GM23338 (cell line): ENCODE data around the gene FAXDC2. TPM values are rescaled to one million over a fixed set of nuclear protein-coding genes. Genes with fewer than 3 reads are reported as not detected.

Experiments used
- ATAC-seq: fragments of 200-7000 bp; cut with Tn5 transposase; 3 replicates; pipeline ENCODE4 v1.9.1; 2020
- DNase-seq: peaks from one replicate; pipeline ENCODE4 v3.0.0-alpha.2; 2015; ENCODE audit warnings: low spot score
- H2AFZ ChIP-seq: fragments of 200-600 bp; sonication (generic); 2 replicates; pipeline ENCODE4 v1.8.0; 2016; ENCODE audit warnings: antibody characterized with exemption, mild to moderate bottlenecking, moderate library complexity
- H3F3A ChIP-seq: fragments of 200-600 bp; sonication (generic); replicated peaks from 2 replicates; pipeline ENCODE4 v1.8.0; 2017; ENCODE audit warnings: antibody characterized with exemption, mixed run types, low read depth
- H3K27ac ChIP-seq: fragments of 200-600 bp; sonication (generic); 2 replicates; pipeline ENCODE4 v1.6.1; 2016; ENCODE audit warnings: low read depth
- H3K27me3 ChIP-seq: fragments of 200-600 bp; sonication (generic); 2 replicates; pipeline ENCODE4 v1.8.0; 2016; ENCODE audit warnings: mild to moderate bottlenecking, mixed run types, moderate library complexity; ENCODE audit not compliant: insufficient read depth
- H3K36me3 ChIP-seq: fragments of 200-600 bp; sonication (generic); 2 replicates; pipeline ENCODE4 v1.8.0; 2016; ENCODE audit warnings: mild to moderate bottlenecking; ENCODE audit not compliant: insufficient read depth
- H3K4me1 ChIP-seq: fragments of 200-600 bp; sonication (generic); 2 replicates; pipeline ENCODE4 v1.8.0; 2016; ENCODE audit warnings: mild to moderate bottlenecking, moderate library complexity; ENCODE audit not compliant: insufficient read depth
- H3K4me2 ChIP-seq: fragments of 200-600 bp; sonication (generic); 2 replicates; pipeline ENCODE4 v1.7.1; 2017; ENCODE audit warnings: mixed run types
- H3K4me3 ChIP-seq: fragments of 200-600 bp; sonication (generic); 2 replicates; pipeline ENCODE4 v1.6.1; 2016; ENCODE audit warnings: mixed run types
- H3K79me2 ChIP-seq: fragments of 200-600 bp; sonication (generic); replicated peaks from 2 replicates; pipeline ENCODE4 v1.8.0; 2017; ENCODE audit warnings: mild to moderate bottlenecking; ENCODE audit not compliant: insufficient read depth
- H3K9me2 ChIP-seq: fragments of 200-600 bp; sonication (generic); 2 replicates; pipeline ENCODE4 v1.8.0; 2017; ENCODE audit not compliant: insufficient read depth
- H4K20me1 ChIP-seq: fragments of 200-600 bp; sonication (generic); replicated peaks from 2 replicates; pipeline ENCODE4 v1.8.0; 2017; ENCODE audit warnings: mild to moderate bottlenecking; ENCODE audit not compliant: insufficient read depth
- H3K27ac Mint-ChIP-seq: 2 replicates; pipeline ENCODE4 v1.8.0; 2020; ENCODE audit warnings: inconsistent platforms, mild to moderate bottlenecking, moderate library complexity, mixed read lengths
- H3K27me3 Mint-ChIP-seq: 3 replicates; pipeline ENCODE4 v1.8.0; 2022; ENCODE audit warnings: low read depth, mild to moderate bottlenecking, moderate library complexity, mixed read lengths, inconsistent platforms; ENCODE audit not compliant: insufficient read depth, poor library complexity
- H3K36me3 Mint-ChIP-seq: 3 replicates; pipeline ENCODE4 v1.8.0; 2021; ENCODE audit warnings: low read depth, mild to moderate bottlenecking, inconsistent platforms, moderate library complexity, mixed read lengths
- H3K4me1 Mint-ChIP-seq: 3 replicates; pipeline ENCODE4 v1.8.0; 2020; ENCODE audit warnings: mild to moderate bottlenecking, inconsistent platforms, mixed read lengths
- H3K4me3 Mint-ChIP-seq: 3 replicates; pipeline ENCODE4 v1.8.0; 2021; ENCODE audit warnings: moderate library complexity, mild to moderate bottlenecking, inconsistent platforms, mixed read lengths
- H3K9me3 Mint-ChIP-seq: 3 replicates; pipeline ENCODE4 v1.8.0; 2020; ENCODE audit warnings: moderate library complexity, mild to moderate bottlenecking, inconsistent platforms, mixed read lengths
- CREB1 ChIP-seq: fragments of 250-450 bp; sonication (Bioruptor Pico); IDR thresholded peaks from 2 replicates; pipeline ENCODE4 v1.5.0; 2020; ENCODE audit warnings: low read depth, mild to moderate bottlenecking, moderate library complexity
- EZH2 ChIP-seq: fragments of 200-600 bp; sonication (generic); IDR thresholded peaks from one replicate; pipeline ENCODE4 v1.8.0; 2017; ENCODE audit warnings: antibody characterized with exemption, mild to moderate bottlenecking, low read depth; ENCODE audit not compliant: unreplicated experiment
- EZH2phosphoT487 ChIP-seq: fragments of 200-600 bp; sonication (generic); IDR thresholded peaks from one replicate; pipeline ENCODE4 v1.8.1; 2018; ENCODE audit warnings: antibody characterized with exemption; ENCODE audit not compliant: unreplicated experiment
- JUNB ChIP-seq: IDR thresholded peaks from one replicate; pipeline ENCODE4 v1.6.1; 2016; ENCODE audit warnings: antibody characterized with exemption; ENCODE audit not compliant: unreplicated experiment
- NANOG ChIP-seq: IDR thresholded peaks from 2 replicates; pipeline ENCODE4 v1.6.1; 2016; ENCODE audit warnings: antibody characterized with exemption, borderline replicate concordance
- POLR2AphosphoS5 ChIP-seq: IDR thresholded peaks from 2 replicates; pipeline ENCODE4 v1.6.1; 2016; ENCODE audit warnings: antibody characterized with exemption, low read depth
- STAT1 ChIP-seq: IDR thresholded peaks from one replicate; pipeline ENCODE4 v1.6.1; 2016; ENCODE audit warnings: antibody characterized with exemption; ENCODE audit not compliant: unreplicated experiment
- ZNF114 ChIP-seq: fragments of 250-450 bp; sonication (Bioruptor Pico); IDR thresholded peaks from 2 replicates; pipeline ENCODE4 v1.5.0; 2020; ENCODE audit warnings: mild to moderate bottlenecking, moderate library complexity
- ZNF331 ChIP-seq: fragments of 250-450 bp; sonication (Bioruptor Pico); IDR thresholded peaks from 2 replicates; pipeline ENCODE4 v1.5.0; 2020; ENCODE audit warnings: low read depth, mild to moderate bottlenecking, moderate library complexity
- polyA plus RNA-seq: library from polyadenylated mRNA; unstranded; fragments of >200 nt; fragmentation: Nextera tagmentation; extraction: Ambion mirVana; gene quantifications from 2 replicates; pipeline ENCODE4 v1.2.1, GENCODE V29; 2016
- total RNA-seq: library from RNA; depleted of rRNA; stranded (reverse); fragments of >200 nt; shearing (Covaris generic); gene quantifications from 2 replicates; pipeline ENCODE4 v1.2.3, GENCODE V29; 2014
- TF ChIP-seq, protein P1 (sequence below), 2 experiments: fragments of 200-600 bp in 1 of 2; sonication (generic) in 1 of 2; conservative IDR thresholded peaks; 2 replicates each; pipeline versions ENCODE4 v1.5.1 to v1.6.1; 2016 to 2017; ENCODE audit warnings: antibody characterized with exemption in 2 of 2, low read depth in 2 of 2, mild to moderate bottlenecking in 2 of 2, moderate library complexity in 1 of 2
- TF ChIP-seq, protein P2 (sequence below): IDR thresholded peaks from 2 replicates; pipeline ENCODE4 v1.6.1; 2016; ENCODE audit warnings: antibody characterized with exemption
- TF ChIP-seq, protein P3 (sequence below): IDR thresholded peaks from one replicate; pipeline ENCODE4 v1.6.1; 2018; ENCODE audit warnings: antibody characterized with exemption; ENCODE audit not compliant: unreplicated experiment
- TF ChIP-seq, protein P4 (sequence below): fragments of 250-450 bp; sonication (Bioruptor Pico); IDR thresholded peaks from 2 replicates; pipeline ENCODE4 v1.5.0; 2020; ENCODE audit warnings: mild to moderate bottlenecking, moderate library complexity

Gene FAXDC2
- total and polyA plus RNA-seq, 2 experiments from 2014 or later = 4.0 to 4.6 TPM

DNA sequence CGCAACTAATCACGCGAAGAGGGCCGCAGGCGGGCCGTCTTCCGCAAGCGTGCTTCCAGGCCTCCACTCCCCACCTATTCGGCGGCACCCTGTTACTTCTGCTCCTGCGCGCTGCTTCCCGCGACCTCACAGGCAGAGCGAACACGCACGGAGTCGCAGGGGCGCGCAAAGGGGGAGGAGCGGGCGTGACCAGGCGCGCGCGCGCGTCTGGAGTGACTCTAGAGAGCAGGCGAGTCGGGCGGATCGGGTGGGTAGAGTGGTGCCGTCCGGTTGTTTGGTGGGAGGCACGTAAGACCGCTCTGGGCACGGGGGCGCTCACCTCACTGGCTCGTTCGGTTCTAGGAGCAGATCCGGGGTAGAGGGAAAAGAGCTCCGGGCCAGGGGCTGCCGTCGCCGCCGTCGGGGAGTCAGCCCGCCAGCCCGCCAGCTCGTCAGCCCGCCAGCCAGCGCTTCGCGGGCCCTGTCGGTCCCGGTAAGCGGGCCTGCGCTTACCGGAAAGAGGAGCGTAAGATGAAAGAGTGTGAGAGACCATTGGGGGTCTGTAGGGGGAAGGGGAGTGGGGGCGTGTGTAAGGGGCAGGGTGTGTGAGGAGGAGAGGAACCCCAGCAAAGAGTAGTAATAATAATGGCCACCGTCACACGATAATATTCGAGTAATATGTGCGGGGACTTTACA lies 8.0 kb upstream of the FAXDC2 start, which contains the start of gene CNOT8:
Gene CNOT8 (plus strand): TSS at position 331 of the 675 bp plus-strand sequence. CDS start 4,652 bp downstream, outside the sequence.
- H3K27ac ChIP-seq = peak within 1 kb of the TSS; percentile 99
- Mint-ChIP-seq H3K9me3 (no peaks in the 10 kb centered on the region), H3K27ac (peak within 1 kb of the TSS; percentile 100), H3K4me1 (peaks cover 26% of the 10 kb centered on the region), H3K4me3 (peak within 1 kb of the TSS; percentile 91), H3K36me3 (peaks cover 15% of the 10 kb centered on the region), H3K27me3 (peaks cover 17% of the 10 kb centered on the region)
- DNase-seq (peak; percentile 98), ATAC-seq (peak; percentile 90)
- H4K20me1 ChIP-seq = peaks cover 15% of the 10 kb centered on the region; the same call in 1 of the 2 replicates
- TF ChIP-seq POLR2AphosphoS5 (peak; percentile 99), STAT1 (no peak), JUNB (no peak), ZNF331 (CRISPR knock-in tag) (no peak), ZNF114 (CRISPR knock-in tag) (no peak), NANOG (no peak), EZH2 (no peak), EZH2phosphoT487 (no peak), CREB1 (peak; percentile 54)
- TF ChIP-seq, protein P1, sequence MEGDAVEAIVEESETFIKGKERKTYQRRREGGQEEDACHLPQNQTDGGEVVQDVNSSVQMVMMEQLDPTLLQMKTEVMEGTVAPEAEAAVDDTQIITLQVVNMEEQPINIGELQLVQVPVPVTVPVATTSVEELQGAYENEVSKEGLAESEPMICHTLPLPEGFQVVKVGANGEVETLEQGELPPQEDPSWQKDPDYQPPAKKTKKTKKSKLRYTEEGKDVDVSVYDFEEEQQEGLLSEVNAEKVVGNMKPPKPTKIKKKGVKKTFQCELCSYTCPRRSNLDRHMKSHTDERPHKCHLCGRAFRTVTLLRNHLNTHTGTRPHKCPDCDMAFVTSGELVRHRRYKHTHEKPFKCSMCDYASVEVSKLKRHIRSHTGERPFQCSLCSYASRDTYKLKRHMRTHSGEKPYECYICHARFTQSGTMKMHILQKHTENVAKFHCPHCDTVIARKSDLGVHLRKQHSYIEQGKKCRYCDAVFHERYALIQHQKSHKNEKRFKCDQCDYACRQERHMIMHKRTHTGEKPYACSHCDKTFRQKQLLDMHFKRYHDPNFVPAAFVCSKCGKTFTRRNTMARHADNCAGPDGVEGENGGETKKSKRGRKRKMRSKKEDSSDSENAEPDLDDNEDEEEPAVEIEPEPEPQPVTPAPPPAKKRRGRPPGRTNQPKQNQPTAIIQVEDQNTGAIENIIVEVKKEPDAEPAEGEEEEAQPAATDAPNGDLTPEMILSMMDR (conservative IDR thresholded peaks at IDR 0.05; ENCODE audit: low read depth in 2 of 2) = peak in 1 of 2 experiments; percentile 13; a peak in 1 of 4 replicates
- TF ChIP-seq, protein P2, sequence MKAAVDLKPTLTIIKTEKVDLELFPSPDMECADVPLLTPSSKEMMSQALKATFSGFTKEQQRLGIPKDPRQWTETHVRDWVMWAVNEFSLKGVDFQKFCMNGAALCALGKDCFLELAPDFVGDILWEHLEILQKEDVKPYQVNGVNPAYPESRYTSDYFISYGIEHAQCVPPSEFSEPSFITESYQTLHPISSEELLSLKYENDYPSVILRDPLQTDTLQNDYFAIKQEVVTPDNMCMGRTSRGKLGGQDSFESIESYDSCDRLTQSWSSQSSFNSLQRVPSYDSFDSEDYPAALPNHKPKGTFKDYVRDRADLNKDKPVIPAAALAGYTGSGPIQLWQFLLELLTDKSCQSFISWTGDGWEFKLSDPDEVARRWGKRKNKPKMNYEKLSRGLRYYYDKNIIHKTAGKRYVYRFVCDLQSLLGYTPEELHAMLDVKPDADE = peak; percentile 55; the same call in 1 of the 2 replicates
- TF ChIP-seq, protein P3, sequence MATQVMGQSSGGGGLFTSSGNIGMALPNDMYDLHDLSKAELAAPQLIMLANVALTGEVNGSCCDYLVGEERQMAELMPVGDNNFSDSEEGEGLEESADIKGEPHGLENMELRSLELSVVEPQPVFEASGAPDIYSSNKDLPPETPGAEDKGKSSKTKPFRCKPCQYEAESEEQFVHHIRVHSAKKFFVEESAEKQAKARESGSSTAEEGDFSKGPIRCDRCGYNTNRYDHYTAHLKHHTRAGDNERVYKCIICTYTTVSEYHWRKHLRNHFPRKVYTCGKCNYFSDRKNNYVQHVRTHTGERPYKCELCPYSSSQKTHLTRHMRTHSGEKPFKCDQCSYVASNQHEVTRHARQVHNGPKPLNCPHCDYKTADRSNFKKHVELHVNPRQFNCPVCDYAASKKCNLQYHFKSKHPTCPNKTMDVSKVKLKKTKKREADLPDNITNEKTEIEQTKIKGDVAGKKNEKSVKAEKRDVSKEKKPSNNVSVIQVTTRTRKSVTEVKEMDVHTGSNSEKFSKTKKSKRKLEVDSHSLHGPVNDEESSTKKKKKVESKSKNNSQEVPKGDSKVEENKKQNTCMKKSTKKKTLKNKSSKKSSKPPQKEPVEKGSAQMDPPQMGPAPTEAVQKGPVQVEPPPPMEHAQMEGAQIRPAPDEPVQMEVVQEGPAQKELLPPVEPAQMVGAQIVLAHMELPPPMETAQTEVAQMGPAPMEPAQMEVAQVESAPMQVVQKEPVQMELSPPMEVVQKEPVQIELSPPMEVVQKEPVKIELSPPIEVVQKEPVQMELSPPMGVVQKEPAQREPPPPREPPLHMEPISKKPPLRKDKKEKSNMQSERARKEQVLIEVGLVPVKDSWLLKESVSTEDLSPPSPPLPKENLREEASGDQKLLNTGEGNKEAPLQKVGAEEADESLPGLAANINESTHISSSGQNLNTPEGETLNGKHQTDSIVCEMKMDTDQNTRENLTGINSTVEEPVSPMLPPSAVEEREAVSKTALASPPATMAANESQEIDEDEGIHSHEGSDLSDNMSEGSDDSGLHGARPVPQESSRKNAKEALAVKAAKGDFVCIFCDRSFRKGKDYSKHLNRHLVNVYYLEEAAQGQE = no peak
- TF ChIP-seq, protein P4, sequence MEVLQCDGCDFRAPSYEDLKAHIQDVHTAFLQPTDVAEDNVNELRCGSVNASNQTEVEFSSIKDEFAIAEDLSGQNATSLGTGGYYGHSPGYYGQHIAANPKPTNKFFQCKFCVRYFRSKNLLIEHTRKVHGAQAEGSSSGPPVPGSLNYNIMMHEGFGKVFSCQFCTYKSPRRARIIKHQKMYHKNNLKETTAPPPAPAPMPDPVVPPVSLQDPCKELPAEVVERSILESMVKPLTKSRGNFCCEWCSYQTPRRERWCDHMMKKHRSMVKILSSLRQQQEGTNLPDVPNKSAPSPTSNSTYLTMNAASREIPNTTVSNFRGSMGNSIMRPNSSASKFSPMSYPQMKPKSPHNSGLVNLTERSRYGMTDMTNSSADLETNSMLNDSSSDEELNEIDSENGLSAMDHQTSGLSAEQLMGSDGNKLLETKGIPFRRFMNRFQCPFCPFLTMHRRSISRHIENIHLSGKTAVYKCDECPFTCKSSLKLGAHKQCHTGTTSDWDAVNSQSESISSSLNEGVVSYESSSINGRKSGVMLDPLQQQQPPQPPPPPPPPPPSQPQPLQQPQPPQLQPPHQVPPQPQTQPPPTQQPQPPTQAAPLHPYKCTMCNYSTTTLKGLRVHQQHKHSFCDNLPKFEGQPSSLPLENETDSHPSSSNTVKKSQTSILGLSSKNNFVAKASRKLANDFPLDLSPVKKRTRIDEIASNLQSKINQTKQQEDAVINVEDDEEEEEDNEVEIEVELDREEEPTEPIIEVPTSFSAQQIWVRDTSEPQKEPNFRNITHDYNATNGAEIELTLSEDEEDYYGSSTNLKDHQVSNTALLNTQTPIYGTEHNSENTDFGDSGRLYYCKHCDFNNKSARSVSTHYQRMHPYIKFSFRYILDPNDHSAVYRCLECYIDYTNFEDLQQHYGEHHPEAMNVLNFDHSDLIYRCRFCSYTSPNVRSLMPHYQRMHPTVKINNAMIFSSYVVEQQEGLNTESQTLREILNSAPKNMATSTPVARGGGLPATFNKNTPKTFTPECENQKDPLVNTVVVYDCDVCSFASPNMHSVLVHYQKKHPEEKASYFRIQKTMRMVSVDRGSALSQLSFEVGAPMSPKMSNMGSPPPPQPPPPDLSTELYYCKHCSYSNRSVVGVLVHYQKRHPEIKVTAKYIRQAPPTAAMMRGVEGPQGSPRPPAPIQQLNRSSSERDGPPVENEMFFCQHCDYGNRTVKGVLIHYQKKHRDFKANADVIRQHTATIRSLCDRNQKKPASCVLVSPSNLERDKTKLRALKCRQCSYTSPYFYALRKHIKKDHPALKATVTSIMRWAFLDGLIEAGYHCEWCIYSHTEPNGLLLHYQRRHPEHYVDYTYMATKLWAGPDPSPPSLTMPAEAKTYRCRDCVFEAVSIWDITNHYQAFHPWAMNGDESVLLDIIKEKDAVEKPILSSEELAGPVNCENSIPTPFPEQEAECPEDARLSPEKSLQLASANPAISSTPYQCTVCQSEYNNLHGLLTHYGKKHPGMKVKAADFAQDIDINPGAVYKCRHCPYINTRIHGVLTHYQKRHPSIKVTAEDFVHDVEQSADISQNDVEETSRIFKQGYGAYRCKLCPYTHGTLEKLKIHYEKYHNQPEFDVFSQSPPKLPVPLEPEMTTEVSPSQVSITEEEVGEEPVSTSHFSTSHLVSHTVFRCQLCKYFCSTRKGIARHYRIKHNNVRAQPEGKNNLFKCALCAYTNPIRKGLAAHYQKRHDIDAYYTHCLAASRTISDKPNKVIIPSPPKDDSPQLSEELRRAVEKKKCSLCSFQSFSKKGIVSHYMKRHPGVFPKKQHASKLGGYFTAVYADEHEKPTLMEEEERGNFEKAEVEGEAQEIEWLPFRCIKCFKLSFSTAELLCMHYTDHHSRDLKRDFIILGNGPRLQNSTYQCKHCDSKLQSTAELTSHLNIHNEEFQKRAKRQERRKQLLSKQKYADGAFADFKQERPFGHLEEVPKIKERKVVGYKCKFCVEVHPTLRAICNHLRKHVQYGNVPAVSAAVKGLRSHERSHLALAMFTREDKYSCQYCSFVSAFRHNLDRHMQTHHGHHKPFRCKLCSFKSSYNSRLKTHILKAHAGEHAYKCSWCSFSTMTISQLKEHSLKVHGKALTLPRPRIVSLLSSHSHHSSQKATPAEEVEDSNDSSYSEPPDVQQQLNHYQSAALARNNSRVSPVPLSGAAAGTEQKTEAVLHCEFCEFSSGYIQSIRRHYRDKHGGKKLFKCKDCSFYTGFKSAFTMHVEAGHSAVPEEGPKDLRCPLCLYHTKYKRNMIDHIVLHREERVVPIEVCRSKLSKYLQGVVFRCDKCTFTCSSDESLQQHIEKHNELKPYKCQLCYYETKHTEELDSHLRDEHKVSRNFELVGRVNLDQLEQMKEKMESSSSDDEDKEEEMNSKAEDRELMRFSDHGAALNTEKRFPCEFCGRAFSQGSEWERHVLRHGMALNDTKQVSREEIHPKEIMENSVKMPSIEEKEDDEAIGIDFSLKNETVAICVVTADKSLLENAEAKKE (CRISPR knock-in tag) = no peak
- peaks cover 24% of the 10 kb centered on the region for H3K4me1 ChIP-seq
- peak within 1 kb of the TSS; percentile 63 for H2AFZ ChIP-seq
- H3K4me2 ChIP-seq = peak within 1 kb of the TSS; percentile 93
- H3K4me3 ChIP-seq = peak within 1 kb of the TSS; percentile 93
- H3K36me3 ChIP-seq = peaks cover 8% of the 10 kb centered on the region; the same call in 1 of the 2 replicates
- peaks cover 13% of the 10 kb centered on the region; the same call in 1 of the 2 replicates for H3F3A ChIP-seq
- H3K79me2 ChIP-seq = peaks cover 47% of the 10 kb centered on the region
- no peaks in the 10 kb centered on the region for H3K27me3 ChIP-seq
- H3K9me2 ChIP-seq = no peaks in the 10 kb centered on the region
